Central memory CD8-positive, alpha-beta T cell (primary cell): ENCODE results near the gene WASF2.
A peak's percentile ranks its signal among the peaks of the same experiment; 100 is the strongest.

Source experiments
- ATAC-seq: fragments of 150-1000 bp; cut with Tn5 transposase; replicated peaks from 2 replicates; pipeline ENCODE4 v1.10.0; 2022; ENCODE audit warnings: mild to moderate bottlenecking, moderate FRiP score, moderate number of reproducible peaks; ENCODE audit not compliant: poor library complexity, severe bottlenecking; ENCODE audit errors: extremely low read depth
- DNase-seq, 2 donors: peaks; one replicate each; pipeline ENCODE4 v3.0.0; 2021; ENCODE audit warnings: low spot score in 2 of 2
- H3K27ac Mint-ChIP-seq: one replicate; pipeline ENCODE4 v1.8.0; 2022; ENCODE audit warnings: low read depth, mild to moderate bottlenecking, moderate library complexity, mixed read lengths
- H3K27me3 Mint-ChIP-seq: one replicate; pipeline ENCODE4 v1.8.0; 2022; ENCODE audit warnings: mixed read lengths
- H3K36me3 Mint-ChIP-seq: one replicate; pipeline ENCODE4 v1.8.0; 2022; ENCODE audit warnings: mild to moderate bottlenecking, moderate library complexity, mixed read lengths; ENCODE audit not compliant: insufficient read depth
- H3K4me1 Mint-ChIP-seq: one replicate; pipeline ENCODE4 v1.8.0; 2022; ENCODE audit warnings: mixed read lengths
- H3K4me3 Mint-ChIP-seq: one replicate; pipeline ENCODE4 v1.8.0; 2022; ENCODE audit warnings: mild to moderate bottlenecking, moderate library complexity, mixed read lengths
- H3K9me3 Mint-ChIP-seq: one replicate; pipeline ENCODE4 v1.8.0; 2022; ENCODE audit warnings: mixed read lengths

Gene WASF2

DNA sequence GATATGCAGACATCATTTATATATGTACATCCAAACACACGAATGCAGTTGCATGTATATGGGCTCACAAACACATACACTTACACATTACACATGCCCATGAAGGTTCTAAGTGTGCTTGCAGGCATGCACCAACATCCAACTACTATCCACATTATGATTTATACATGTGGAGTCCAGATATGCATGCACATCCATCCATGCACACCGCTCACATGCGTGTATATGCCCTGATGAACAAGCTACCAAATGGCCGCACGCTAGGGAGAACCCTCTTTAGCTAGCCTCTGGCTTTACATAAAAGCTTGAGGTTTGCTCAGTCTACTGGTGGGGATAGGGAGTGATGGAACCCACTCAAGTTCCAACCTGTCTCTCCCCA, 89.0 kb downstream of the WASF2 start:
- Mint-ChIP-seq H3K9me3 (no peaks in the 10 kb centered on the region), H3K27ac (no peak overlapping the region), H3K36me3 (peaks cover 9% of the 10 kb centered on the region), H3K4me1 (peaks cover 22% of the 10 kb centered on the region), H3K4me3 (no peak overlapping the region), H3K27me3 (no peaks in the 10 kb centered on the region)
- DNase-seq, result no peak
- ATAC-seq, result no peak

- DNase-seq, result no peak
- Mint-ChIP-seq H3K27ac (peak overlapping the region; percentile 44), H3K36me3 (peaks cover 7% of the 10 kb centered on the region), H3K4me3 (no peak overlapping the region), H3K4me1 (peaks cover 22% of the 10 kb centered on the region), H3K27me3 (no peaks in the 10 kb centered on the region), H3K9me3 (no peaks in the 10 kb centered on the region)
- ATAC-seq, result no peak
Measured at GRCh38 chr1:27400082-27400962, 89.6 kb downstream of the WASF2 start.

- H3K4me1 Mint-ChIP-seq, result peaks cover 22% of the 10 kb centered on the region
- H3K9me3 Mint-ChIP-seq, result no peaks in the 10 kb centered on the region
- DNase-seq (no peak), ATAC-seq (no peak)
- H3K4me3 Mint-ChIP-seq, result no peak overlapping the region
- H3K36me3 Mint-ChIP-seq, result peaks cover 8% of the 10 kb centered on the region
- no peaks in the 10 kb centered on the region for H3K27me3 Mint-ChIP-seq
- peak overlapping the region; percentile 67 for H3K27ac Mint-ChIP-seq
Measured at GRCh38 chr1:27399251-27400025, 90.5 kb downstream of the WASF2 start.

GRCh38 chr1:27398405-27399149, 91.4 kb downstream of the WASF2 start:
- no peak overlapping the region for H3K4me3 Mint-ChIP-seq
- H3K9me3 Mint-ChIP-seq, result no peaks in the 10 kb centered on the region
- ATAC-seq (no peak), DNase-seq (no peak)
- peak overlapping the region; percentile 67 for H3K27ac Mint-ChIP-seq
- H3K36me3 Mint-ChIP-seq, result peaks cover 8% of the 10 kb centered on the region
- H3K27me3 Mint-ChIP-seq, result no peaks in the 10 kb centered on the region
- H3K4me1 Mint-ChIP-seq, result peaks cover 16% of the 10 kb centered on the region

- Mint-ChIP-seq H3K27me3 (no peaks in the 10 kb centered on the region), H3K4me1 (peaks cover 16% of the 10 kb centered on the region), H3K27ac (no peak overlapping the region), H3K4me3 (no peak overlapping the region), H3K9me3 (no peaks in the 10 kb centered on the region), H3K36me3 (peaks cover 6% of the 10 kb centered on the region)
- DNase-seq, result no peak
- no peak for ATAC-seq
Measured at GRCh38 chr1:27397749-27398148, 92.2 kb downstream of the WASF2 start.

DNA sequence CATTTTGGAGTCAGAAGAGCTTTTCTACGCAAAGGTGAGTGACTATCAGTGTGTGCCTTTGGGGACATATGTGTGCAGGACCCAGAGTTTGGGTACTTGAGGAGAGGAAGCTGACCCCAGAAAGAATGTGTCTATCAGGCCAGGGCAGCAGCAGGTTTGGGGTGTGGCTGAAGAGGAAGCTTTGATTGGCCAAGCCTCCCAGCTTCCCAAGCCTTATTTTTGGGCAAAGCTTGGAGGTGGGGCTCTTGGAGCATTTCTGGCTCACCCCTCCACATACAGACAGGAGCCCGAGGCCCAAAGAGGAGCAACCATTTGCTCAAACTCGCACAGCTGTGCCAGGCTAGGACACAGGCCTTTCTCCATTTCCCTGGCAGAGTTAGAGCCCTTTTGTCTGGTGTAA, 92.9 kb downstream of the WASF2 start:
- no peaks in the 10 kb centered on the region for H3K9me3 Mint-ChIP-seq
- ATAC-seq, result no peak
- peaks cover 10% of the 10 kb centered on the region for H3K36me3 Mint-ChIP-seq
- peaks cover 19% of the 10 kb centered on the region for H3K4me1 Mint-ChIP-seq
- H3K4me3 Mint-ChIP-seq, result no peak overlapping the region
- no peak for DNase-seq
- H3K27me3 Mint-ChIP-seq, result peaks cover 5% of the 10 kb centered on the region
- no peak overlapping the region for H3K27ac Mint-ChIP-seq

DNA sequence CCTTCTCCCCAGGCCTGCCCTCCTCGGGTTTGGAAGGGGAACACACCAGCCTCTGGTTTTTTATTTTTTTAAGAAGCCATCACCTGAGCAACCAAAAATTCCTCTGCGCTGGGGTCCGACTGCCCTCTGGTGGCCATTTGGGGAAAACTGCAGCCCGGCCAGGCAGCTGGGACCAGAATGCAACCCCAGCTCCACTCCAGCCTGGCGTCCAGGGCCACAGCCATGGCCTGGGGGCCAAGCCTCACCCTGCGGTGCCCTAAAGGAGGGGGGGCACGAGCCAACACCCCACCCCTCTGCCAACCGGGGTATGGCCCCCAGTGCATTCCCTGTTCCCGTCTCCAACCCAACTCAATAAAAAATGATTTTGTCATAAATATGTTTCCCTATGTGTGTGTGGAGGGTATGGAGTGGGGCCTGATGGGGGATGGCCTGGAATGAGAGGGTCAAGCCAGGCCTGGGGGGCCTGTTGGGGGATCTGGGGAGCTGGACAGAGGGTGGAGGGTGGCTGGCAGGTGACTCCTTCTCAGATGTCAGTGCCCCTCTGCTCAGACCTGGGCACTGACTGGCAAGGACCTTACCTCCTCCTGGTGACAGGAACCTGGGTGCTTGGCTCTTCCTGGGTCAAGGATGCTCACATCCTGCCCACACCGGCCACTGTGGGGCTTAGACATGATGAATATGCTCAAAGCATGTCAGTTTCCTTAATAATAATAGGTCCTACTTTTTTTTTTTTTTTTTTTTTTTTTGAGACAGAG, 94.3 kb downstream of the WASF2 start:
- ATAC-seq, result peak; percentile 41
- Mint-ChIP-seq H3K4me3 (no peak overlapping the region), H3K27me3 (peaks cover 9% of the 10 kb centered on the region), H3K27ac (no peak overlapping the region), H3K9me3 (no peaks in the 10 kb centered on the region), H3K4me1 (peaks cover 16% of the 10 kb centered on the region), H3K36me3 (peaks cover 15% of the 10 kb centered on the region)
- peak; percentile 77 to 79 for DNase-seq

GRCh38 chr1:27394925-27395324, 95.0 kb downstream of the WASF2 start:
- DNase-seq (no peak), ATAC-seq (no peak)
- H3K4me3 Mint-ChIP-seq, result no peak overlapping the region
- H3K27me3 Mint-ChIP-seq, result peaks cover 9% of the 10 kb centered on the region
- peak overlapping the region; percentile 36 for H3K27ac Mint-ChIP-seq
- no peaks in the 10 kb centered on the region for H3K9me3 Mint-ChIP-seq
- peaks cover 11% of the 10 kb centered on the region for H3K4me1 Mint-ChIP-seq
- peaks cover 18% of the 10 kb centered on the region for H3K36me3 Mint-ChIP-seq

GRCh38 chr1:27394282-27394658, 95.7 kb downstream of the WASF2 start:
- peaks cover 16% of the 10 kb centered on the region for H3K36me3 Mint-ChIP-seq
- peak overlapping the region; percentile 29 for H3K4me3 Mint-ChIP-seq
- peak overlapping the region; percentile 36 for H3K27ac Mint-ChIP-seq
- DNase-seq, result no peak
- H3K9me3 Mint-ChIP-seq, result no peaks in the 10 kb centered on the region
- ATAC-seq, result no peak
- H3K27me3 Mint-ChIP-seq, result peaks cover 9% of the 10 kb centered on the region
- peaks cover 11% of the 10 kb centered on the region for H3K4me1 Mint-ChIP-seq

GRCh38 chr1:27393641-27394281, 96.2 kb downstream of the WASF2 start:
- Mint-ChIP-seq H3K27ac (peak overlapping the region; percentile 36), H3K4me3 (peak overlapping the region; percentile 29)
- no peak for DNase-seq

GRCh38 chr1:27392778-27393635, 97.0 kb downstream of the WASF2 start:
- Mint-ChIP-seq H3K9me3 (no peaks in the 10 kb centered on the region), H3K4me1 (peaks cover 11% of the 10 kb centered on the region), H3K36me3 (peaks cover 15% of the 10 kb centered on the region), H3K4me3 (peak overlapping the region; percentile 80), H3K27ac (no peak overlapping the region), H3K27me3 (peaks cover 9% of the 10 kb centered on the region)
- no peak for DNase-seq
- ATAC-seq, result no peak

More at GRCh38 chr1:27393641-27394281, 96.2 kb downstream of the WASF2 start:
- peaks cover 11% of the 10 kb centered on the region for H3K4me1 Mint-ChIP-seq
- peaks cover 16% of the 10 kb centered on the region for H3K36me3 Mint-ChIP-seq
- H3K9me3 Mint-ChIP-seq, result no peaks in the 10 kb centered on the region
- peaks cover 9% of the 10 kb centered on the region for H3K27me3 Mint-ChIP-seq
- ATAC-seq, result no peak
